Non-pigmented ciliary epithelial cell (primary cell): ENCODE results near the gene GLRA3.

Experiments
- DNase-seq: peaks from one replicate; pipeline ENCODE4 v3.0.0-alpha.2; 2010; ENCODE audit warnings: low read depth

The GLRA3 gene

DNA sequence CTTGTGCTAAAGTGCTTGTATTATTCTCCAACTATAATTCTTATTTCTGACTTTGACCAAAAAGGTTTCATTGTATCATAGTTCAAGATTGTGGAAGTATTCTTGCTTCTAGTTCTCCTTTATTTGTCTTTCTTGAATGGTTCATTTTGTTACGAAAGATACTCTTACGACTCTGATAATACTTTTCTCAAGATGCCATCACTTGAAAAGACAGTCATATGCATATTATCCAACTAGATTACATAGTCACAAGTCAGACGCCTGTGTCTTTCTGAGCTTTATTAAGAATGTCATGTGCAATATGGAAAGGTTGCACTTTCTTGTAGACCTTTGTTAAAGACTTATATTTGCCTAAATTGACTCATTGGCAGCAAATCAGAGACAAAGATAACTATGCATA lies 235.3 kb downstream of the GLRA3 start:
- DNase-seq, result no peak

DNA sequence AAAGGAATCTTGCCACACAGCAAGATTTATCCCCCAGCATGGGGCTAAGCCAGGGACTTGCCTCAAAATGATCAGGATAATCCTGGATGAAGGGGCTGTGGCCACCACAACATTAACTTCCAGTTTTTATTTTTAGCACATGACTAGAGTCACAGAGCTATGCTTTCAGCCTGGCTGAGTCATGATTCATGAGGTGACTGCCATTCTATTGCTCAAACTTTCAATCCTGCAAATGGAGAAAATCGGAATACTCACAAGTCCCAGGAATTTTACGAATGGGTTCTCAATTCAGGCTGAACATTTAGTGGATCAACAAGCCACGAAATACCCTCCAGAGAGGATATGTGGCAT lies 236.1 kb downstream of the GLRA3 start:
- peak; percentile 26 for DNase-seq

DNA sequence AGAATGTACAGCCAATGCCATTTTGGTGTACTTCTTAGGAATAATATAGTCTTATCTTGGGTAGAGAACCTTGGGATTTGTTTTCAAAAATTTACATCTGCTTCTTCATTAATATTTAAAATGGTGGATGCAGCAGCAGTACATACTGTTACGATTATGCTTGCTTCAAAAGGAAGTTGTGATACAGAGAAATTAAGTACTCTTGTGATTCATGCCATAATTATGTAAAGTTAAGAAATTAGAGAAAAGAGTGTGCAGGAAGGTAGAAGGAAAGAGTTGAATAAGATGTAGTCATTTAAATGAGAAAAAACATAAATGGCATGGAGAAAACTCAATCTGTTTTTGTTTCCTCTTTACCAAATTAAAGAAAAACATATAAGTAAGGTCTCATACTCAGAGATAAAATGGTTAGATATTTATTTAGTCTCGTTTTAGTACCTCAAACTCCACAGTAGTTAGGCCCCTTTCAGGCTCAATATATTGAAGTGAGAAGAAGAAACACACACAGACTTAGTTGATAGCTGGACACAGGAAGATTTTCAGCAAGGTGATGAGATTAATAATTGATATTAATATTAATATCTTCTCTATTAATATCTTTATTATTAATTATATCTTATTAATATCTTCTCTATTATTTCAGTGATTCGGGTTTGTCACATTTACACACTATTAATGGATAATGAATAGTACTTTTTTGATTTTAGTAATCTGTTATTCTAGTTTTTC lies 236.6 kb downstream of the GLRA3 start:
- no peak for DNase-seq

DNA sequence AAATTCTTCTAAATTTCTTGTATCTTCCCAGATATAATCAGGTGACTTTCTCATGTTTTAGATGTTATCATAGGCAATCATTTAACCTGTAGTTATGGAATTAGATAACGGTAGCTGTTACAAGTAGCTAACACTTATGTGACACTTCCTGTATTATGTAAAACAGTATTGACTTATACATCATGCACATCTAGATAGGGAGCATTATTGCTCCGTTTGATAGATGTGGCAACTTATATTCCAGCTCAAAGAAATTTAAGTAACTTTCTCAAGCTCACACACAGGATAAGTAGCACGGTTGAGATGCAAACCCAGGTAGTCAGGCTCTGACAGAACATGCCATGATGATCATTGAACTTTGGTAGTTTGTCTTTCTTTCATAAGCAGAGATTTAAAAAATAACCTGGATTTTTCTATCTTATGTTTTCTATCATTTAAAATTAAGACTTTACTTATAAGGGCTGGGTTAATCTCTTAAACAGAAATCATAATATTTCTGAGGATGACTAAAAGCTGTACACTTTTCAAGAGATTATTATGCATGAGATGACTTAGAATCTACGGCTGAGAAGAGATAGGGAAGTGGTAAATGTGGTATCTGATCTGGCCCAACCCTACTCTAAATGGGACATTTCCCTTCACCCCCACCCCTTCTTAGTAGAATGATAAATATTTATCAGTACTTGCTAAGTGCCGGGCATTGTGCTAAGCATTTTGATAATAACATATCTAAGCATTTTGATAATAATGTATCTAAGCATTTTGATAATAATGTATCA lies 237.6 kb downstream of the GLRA3 start:
- no peak for DNase-seq

DNA sequence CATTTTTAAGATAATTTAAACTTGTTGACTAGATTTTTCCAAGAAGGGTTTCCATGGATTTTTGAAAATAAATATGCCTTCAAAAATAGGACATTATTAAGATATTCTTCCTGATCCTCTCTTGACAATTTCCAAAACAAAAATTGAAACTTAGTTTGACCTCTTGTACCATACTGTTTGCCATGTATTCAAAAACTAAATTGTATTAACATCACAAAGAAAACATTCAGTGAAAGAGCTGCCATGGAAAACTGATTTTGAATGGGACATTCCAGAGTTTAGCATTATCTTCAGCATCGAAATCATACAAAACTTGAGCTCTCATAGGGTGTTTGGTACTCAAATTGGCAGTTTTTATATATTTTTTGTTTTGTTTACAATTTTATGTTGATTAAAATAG lies 238.7 kb downstream of the GLRA3 start:
- DNase-seq, result no peak
